Measurements from ENCODE around the gene MCC.

MCC gene

DNA sequence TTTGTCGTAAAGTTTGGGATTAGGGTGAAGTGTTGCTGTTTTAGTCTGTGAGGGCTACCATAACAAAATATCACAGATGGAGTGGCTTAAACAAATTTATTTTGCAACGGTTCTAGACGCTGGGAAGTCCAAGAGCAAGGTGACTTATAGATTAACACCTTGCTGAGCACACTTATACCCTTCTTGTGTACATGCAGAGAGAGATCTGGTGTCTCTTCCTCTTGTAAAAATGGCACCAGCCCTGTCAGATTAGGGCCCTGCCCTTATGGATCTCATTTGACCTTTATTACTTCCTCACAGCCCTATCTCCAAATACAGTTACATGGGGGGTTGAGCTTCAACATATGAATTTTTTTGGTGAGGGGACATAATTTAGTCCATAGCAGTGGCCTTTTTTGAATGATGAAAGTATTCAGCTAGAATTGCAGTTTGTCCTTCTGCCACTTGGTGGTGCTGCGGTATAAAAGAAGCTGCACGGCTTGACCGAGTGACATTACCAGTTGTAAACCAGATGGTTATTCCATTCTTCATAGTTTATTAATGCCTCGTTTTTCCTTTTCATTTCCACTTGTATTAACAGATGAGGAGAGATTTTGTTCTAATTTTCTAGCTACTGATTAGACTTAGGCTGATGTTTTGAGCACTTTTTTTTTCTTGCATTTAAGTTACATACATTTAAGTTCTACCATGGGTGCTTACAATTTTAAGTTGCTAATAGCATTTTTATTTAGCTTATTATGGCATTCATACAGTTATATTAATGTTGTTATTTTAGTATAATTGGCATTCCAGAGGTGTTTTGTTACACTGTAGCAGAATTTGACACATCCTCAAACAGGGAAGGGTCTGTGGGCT lies 492.3 kb downstream of the MCC start:
- H3K4me3 ChIP-seq (ENCODE audit: low read depth in 1 of 2, low read length in 2 of 2), result no peak overlapping the region
- peaks cover 11% of the 10 kb centered on the region for H3K36me3 ChIP-seq (ENCODE audit: insufficient read depth, low read length)
- no peaks in the 10 kb centered on the region for H3K9me3 ChIP-seq (ENCODE audit: low read length)
- peaks cover 8% of the 10 kb centered on the region for H3K4me1 ChIP-seq (ENCODE audit: insufficient read depth, low read length)
- no peak overlapping the region for H3K27ac ChIP-seq (ENCODE audit: low read depth, low read length)
- H3K27me3 ChIP-seq (ENCODE audit: control insufficient read depth in 1 of 2, insufficient read depth in 2 of 2, low read length in 2 of 2), result no peaks in the 10 kb centered on the region
- H3K9ac ChIP-seq (ENCODE audit: low read length), result no peak overlapping the region

DNA sequence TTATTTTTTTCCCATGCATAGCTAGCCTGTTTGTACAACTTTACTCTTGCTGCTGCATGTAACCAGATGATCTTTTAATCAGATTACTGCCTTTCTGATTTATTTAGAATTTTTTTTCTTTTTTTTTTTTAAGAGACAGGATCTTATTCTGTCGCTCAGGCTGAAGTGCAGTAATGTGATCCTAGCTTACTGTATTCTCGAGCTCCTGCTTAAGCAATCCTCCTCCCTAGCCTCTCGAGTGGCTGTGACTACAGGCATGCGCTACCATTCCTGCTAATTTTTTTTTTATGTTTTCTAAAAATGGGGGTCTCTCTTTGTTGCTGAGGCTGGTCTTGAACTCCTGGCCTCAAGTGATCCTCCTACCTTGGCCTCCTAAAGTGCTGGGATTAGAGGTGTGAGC lies 502.0 kb downstream of the MCC start:
- peaks cover 7% of the 10 kb centered on the region for H3K36me3 ChIP-seq (ENCODE audit: insufficient read depth, low read length)
- H3K9me3 ChIP-seq (ENCODE audit: low read length), result no peaks in the 10 kb centered on the region
- no peaks in the 10 kb centered on the region for H3K27me3 ChIP-seq (ENCODE audit: control insufficient read depth in 1 of 2, insufficient read depth in 2 of 2, low read length in 2 of 2)
- no peaks in the 10 kb centered on the region for H3K4me1 ChIP-seq (ENCODE audit: insufficient read depth, low read length)
- no peak overlapping the region for H3K27ac ChIP-seq (ENCODE audit: low read depth, low read length)
- no peak overlapping the region for H3K4me3 ChIP-seq (ENCODE audit: low read depth in 1 of 2, low read length in 2 of 2)
- H3K9ac ChIP-seq (ENCODE audit: low read length), result no peak overlapping the region

DNA sequence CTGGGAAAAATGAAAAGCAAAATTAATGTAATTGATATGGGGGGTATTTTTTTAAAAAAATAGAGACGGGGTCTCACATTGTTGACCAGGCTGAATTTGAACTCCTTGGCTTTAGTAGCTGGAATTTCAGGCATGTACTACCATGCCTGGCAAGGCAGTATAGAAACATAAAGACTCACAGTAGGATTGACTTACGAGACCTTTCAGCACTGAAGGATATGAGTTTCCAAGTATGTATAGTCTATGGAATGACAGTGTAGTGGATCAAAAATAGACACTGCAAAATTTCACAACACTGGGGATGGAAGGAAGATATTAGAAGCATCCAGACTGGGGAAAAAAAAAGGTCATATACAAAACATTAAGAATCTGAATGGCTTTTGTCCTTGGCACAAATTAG lies 504.9 kb downstream of the MCC start:
- H3K4me3 ChIP-seq (ENCODE audit: low read depth in 1 of 2, low read length in 2 of 2), result no peak overlapping the region
- H3K27me3 ChIP-seq (ENCODE audit: control insufficient read depth in 1 of 2, insufficient read depth in 2 of 2, low read length in 2 of 2), result no peaks in the 10 kb centered on the region
- no peaks in the 10 kb centered on the region for H3K9me3 ChIP-seq (ENCODE audit: low read length)
- peaks cover 7% of the 10 kb centered on the region for H3K36me3 ChIP-seq (ENCODE audit: insufficient read depth, low read length)
- H3K9ac ChIP-seq (ENCODE audit: low read length), result no peak overlapping the region
- peaks cover 15% of the 10 kb centered on the region for H3K4me1 ChIP-seq (ENCODE audit: insufficient read depth, low read length)
- H3K27ac ChIP-seq (ENCODE audit: low read depth, low read length), result no peak overlapping the region

GRCh38 chr5:112979723-112980122 lies 508.5 kb downstream of the MCC start:
- Histone ChIP-seq H3K4me3 (ENCODE audit: low read depth in 1 of 2, low read length in 2 of 2) (no peak overlapping the region), H3K36me3 (ENCODE audit: insufficient read depth, low read length) (peaks cover 7% of the 10 kb centered on the region), H3K9me3 (ENCODE audit: low read length) (no peaks in the 10 kb centered on the region), H3K4me1 (ENCODE audit: insufficient read depth, low read length) (peaks cover 25% of the 10 kb centered on the region), H3K9ac (ENCODE audit: low read length) (no peak overlapping the region), H3K27ac (ENCODE audit: low read depth, low read length) (no peak overlapping the region), H3K27me3 (ENCODE audit: control insufficient read depth in 1 of 2, insufficient read depth in 2 of 2, low read length in 2 of 2) (no peaks in the 10 kb centered on the region)

DNA sequence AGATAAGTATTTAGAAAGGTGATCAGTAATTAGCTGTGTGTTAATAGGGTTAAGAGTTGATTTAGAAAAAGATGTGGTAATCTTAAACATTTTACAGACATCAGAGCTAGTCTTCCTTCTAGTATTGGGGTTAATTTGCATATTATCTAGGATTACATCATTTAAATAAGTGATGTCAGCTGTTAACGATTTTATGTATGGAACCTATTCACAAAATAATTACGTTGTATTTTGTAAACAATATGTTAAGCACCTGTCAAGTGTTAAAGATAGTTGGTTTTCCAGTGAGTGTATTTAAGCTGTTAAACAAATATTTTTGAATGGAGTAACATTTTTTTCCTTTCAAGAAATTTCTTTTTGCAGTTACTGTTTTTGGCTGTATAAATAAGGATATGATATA lies 509.4 kb downstream of the MCC start:
- no peak overlapping the region for H3K4me3 ChIP-seq (ENCODE audit: low read depth in 1 of 2, low read length in 2 of 2)
- no peak overlapping the region for H3K9ac ChIP-seq (ENCODE audit: low read length)
- peaks cover 7% of the 10 kb centered on the region for H3K36me3 ChIP-seq (ENCODE audit: insufficient read depth, low read length)
- peaks cover 25% of the 10 kb centered on the region for H3K4me1 ChIP-seq (ENCODE audit: insufficient read depth, low read length)
- H3K9me3 ChIP-seq (ENCODE audit: low read length), result no peaks in the 10 kb centered on the region
- H3K27me3 ChIP-seq (ENCODE audit: control insufficient read depth in 1 of 2, insufficient read depth in 2 of 2, low read length in 2 of 2), result no peaks in the 10 kb centered on the region
- H3K27ac ChIP-seq (ENCODE audit: low read depth, low read length), result no peak overlapping the region

DNA sequence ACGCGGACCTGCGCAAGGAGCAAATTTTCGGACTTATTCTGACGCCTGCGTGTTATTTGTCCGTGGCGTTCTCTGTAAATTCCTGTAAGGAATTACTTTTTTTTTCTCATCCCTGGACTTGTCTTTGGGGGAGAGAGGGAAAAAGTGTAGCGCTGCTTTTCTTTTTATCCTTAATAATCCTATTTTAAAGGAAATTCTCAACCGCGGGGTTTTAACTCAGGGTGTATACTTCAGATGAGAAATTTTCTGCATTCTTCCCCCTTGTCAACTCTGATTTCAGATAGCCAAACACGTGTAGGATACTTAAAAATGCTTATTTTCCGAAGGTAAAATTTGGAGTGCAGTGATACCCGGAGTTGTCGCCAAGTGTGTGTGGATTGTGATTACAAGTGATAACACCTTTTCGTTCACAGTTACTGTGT lies 510.8 kb downstream of the MCC start:
- Histone ChIP-seq H3K4me1 (ENCODE audit: insufficient read depth, low read length) (peaks cover 25% of the 10 kb centered on the region), H3K27ac (ENCODE audit: low read depth, low read length) (peak overlapping the region; percentile 96)

GRCh38 chr5:112976432-112977309 lies 511.6 kb downstream of the MCC start, which contains the start of gene DCP2:
DCP2 (plus strand) TSS chr5:112976798; CDS start chr5:112976934, 136 bp downstream.
- peaks cover 1% of the 10 kb centered on the region for H3K36me3 ChIP-seq (ENCODE audit: insufficient read depth, low read length)
- H3K9me3 ChIP-seq (ENCODE audit: low read length), result no peaks in the 10 kb centered on the region
- peak within 1 kb of the TSS; percentile 96 for H3K27ac ChIP-seq (ENCODE audit: low read depth, low read length)
- peaks cover 25% of the 10 kb centered on the region for H3K4me1 ChIP-seq (ENCODE audit: insufficient read depth, low read length)
- no peaks in the 10 kb centered on the region for H3K27me3 ChIP-seq (ENCODE audit: control insufficient read depth in 1 of 2, insufficient read depth in 2 of 2, low read length in 2 of 2)
- peak within 1 kb of the TSS; percentile 90 to 96 for H3K4me3 ChIP-seq (ENCODE audit: low read depth in 1 of 2, low read length in 2 of 2)
- H3K9ac ChIP-seq (ENCODE audit: low read length), result peak within 1 kb of the TSS; percentile 78

More for the DNA sequence above, 510.8 kb downstream of the MCC start:
- H3K9me3 ChIP-seq (ENCODE audit: low read length), result no peaks in the 10 kb centered on the region
- peak overlapping the region; percentile 90 to 96 for H3K4me3 ChIP-seq (ENCODE audit: low read depth in 1 of 2, low read length in 2 of 2)
- peaks cover 7% of the 10 kb centered on the region for H3K36me3 ChIP-seq (ENCODE audit: insufficient read depth, low read length)
- peak overlapping the region; percentile 78 for H3K9ac ChIP-seq (ENCODE audit: low read length)
- no peaks in the 10 kb centered on the region for H3K27me3 ChIP-seq (ENCODE audit: control insufficient read depth in 1 of 2, insufficient read depth in 2 of 2, low read length in 2 of 2)

DNA sequence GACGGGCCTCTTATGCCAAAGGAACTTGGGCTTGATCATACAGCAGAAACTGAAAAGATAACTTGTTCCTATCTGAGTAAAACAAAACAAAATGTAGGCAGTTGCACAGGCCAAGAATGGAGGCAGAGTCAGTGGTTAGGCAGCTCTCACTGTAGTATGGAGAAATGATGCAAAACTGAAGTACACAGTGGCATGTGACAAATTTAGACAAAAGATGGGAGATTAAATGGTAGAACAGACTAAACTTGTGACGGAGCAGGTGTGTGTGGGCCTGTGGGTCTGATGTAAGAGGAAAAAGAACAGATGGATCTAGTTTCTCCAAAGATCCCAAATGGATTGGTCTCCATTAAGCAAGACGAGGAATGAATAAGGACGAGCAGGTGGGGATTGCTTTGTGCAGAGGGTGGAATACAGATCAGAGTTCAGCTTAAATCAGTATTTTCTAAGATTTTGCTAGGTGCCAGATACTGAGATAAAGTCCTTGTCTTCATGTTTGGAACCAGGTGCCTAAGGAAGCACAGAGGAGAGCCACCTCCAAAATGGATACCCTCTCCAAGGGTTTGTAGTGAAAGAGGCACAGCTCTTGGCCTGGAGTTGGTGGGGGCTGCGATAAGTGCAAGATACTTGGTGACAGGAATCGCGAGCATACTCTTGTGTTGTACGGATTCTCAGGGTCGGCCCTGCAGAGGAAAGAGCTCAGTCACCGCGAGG lies 512.4 kb downstream of the MCC start:
- peak overlapping the region; percentile 42 for H3K9ac ChIP-seq (ENCODE audit: low read length)
- H3K36me3 ChIP-seq (ENCODE audit: insufficient read depth, low read length), result no peaks in the 10 kb centered on the region
- peak overlapping the region; percentile 90 to 96 for H3K4me3 ChIP-seq (ENCODE audit: low read depth in 1 of 2, low read length in 2 of 2)
- H3K9me3 ChIP-seq (ENCODE audit: low read length), result no peaks in the 10 kb centered on the region
- H3K27ac ChIP-seq (ENCODE audit: low read depth, low read length), result peak overlapping the region; percentile 96
- no peaks in the 10 kb centered on the region for H3K27me3 ChIP-seq (ENCODE audit: control insufficient read depth in 1 of 2, insufficient read depth in 2 of 2, low read length in 2 of 2)
- peaks cover 25% of the 10 kb centered on the region for H3K4me1 ChIP-seq (ENCODE audit: insufficient read depth, low read length)

- no peak overlapping the region for H3K4me3 ChIP-seq (ENCODE audit: low read depth in 1 of 2, low read length in 2 of 2)
- peaks cover 24% of the 10 kb centered on the region for H3K4me1 ChIP-seq (ENCODE audit: insufficient read depth, low read length)
- H3K9me3 ChIP-seq (ENCODE audit: low read length), result no peaks in the 10 kb centered on the region
- no peaks in the 10 kb centered on the region for H3K27me3 ChIP-seq (ENCODE audit: control insufficient read depth in 1 of 2, insufficient read depth in 2 of 2, low read length in 2 of 2)
- H3K27ac ChIP-seq (ENCODE audit: low read depth, low read length), result no peak overlapping the region
- H3K36me3 ChIP-seq (ENCODE audit: insufficient read depth, low read length), result no peaks in the 10 kb centered on the region
- no peak overlapping the region for H3K9ac ChIP-seq (ENCODE audit: low read length)
Observed at GRCh38 chr5:112974901-112975300, 513.4 kb downstream of the MCC start.

DNA sequence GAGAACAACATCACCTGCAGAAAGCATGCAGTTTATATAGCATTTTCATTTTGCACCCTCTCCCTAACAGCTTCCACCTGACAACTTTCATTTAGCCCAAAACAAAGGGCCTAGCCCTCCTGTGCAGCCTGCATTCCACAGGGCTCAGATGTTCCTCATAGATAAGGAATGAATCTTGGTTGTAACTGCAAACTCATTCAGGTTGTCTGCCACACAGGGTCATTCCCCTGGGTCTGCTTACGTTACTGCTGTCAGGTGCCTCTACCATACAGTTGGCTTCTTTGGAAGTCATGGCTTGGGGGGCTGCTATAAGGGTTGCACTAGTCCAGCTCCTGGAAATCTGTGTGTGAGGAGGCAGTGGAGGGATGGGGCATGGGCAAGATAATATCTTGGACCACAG lies 514.3 kb downstream of the MCC start:
- no peaks in the 10 kb centered on the region for H3K9me3 ChIP-seq (ENCODE audit: low read length)
- H3K36me3 ChIP-seq (ENCODE audit: insufficient read depth, low read length), result no peaks in the 10 kb centered on the region
- no peaks in the 10 kb centered on the region for H3K27me3 ChIP-seq (ENCODE audit: control insufficient read depth in 1 of 2, insufficient read depth in 2 of 2, low read length in 2 of 2)
- H3K27ac ChIP-seq (ENCODE audit: low read depth, low read length), result no peak overlapping the region
- no peak overlapping the region for H3K4me3 ChIP-seq (ENCODE audit: low read depth in 1 of 2, low read length in 2 of 2)
- peaks cover 15% of the 10 kb centered on the region for H3K4me1 ChIP-seq (ENCODE audit: insufficient read depth, low read length)
- H3K9ac ChIP-seq (ENCODE audit: low read length), result no peak overlapping the region

DNA sequence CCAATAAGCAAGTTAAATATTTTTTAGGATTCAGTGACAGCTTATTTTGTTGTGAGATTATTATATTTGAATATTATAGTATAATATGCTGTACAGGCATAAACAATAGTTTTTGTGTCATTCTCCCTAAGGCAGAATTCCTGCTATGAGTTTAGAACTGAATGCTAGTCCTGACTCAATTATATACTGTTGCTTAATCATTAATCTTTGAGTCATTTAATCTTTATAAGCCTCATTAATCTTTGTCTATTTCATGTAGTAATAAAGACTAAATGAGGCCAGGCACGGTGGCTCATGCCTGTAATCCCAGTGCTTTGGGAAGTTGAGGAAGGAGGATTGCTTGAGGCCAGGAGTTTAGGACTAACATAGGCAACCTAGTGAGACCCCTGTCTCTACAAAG lies 515.2 kb downstream of the MCC start:
- Histone ChIP-seq H3K9me3 (ENCODE audit: low read length) (no peaks in the 10 kb centered on the region), H3K9ac (ENCODE audit: low read length) (no peak overlapping the region), H3K27me3 (ENCODE audit: control insufficient read depth in 1 of 2, insufficient read depth in 2 of 2, low read length in 2 of 2) (no peaks in the 10 kb centered on the region), H3K27ac (ENCODE audit: low read depth, low read length) (no peak overlapping the region), H3K4me1 (ENCODE audit: insufficient read depth, low read length) (peaks cover 6% of the 10 kb centered on the region), H3K36me3 (ENCODE audit: insufficient read depth, low read length) (no peaks in the 10 kb centered on the region), H3K4me3 (ENCODE audit: low read depth in 1 of 2, low read length in 2 of 2) (no peak overlapping the region)

All from muscle layer of colon (tissue), 2 donors.